Neural cell (in vitro differentiated cells): ENCODE data around the gene SPECC1. TPM values are rescaled to one million over a fixed set of nuclear protein-coding genes. Genes with fewer than 3 reads are reported as not detected.
A peak's percentile ranks its signal among the peaks of the same experiment; 100 is the strongest.

Experiments
- H2AFZ ChIP-seq: fragments of 200-600, 300-800 bp; sonication (generic), shearing (Covaris generic); 2 replicates; pipeline ENCODE4 v1.6.0; 2014; ENCODE audit warnings: low read depth, mild to moderate bottlenecking, antibody characterized with exemption, low read length, moderate library complexity
- H3F3A ChIP-seq: fragments of 200-600 bp; shearing (Covaris generic); 2 replicates; pipeline ENCODE4 v1.6.1; 2016; ENCODE audit warnings: mild to moderate bottlenecking, moderate library complexity, mixed read lengths, antibody characterized with exemption, low read length; ENCODE audit not compliant: insufficient read depth, poor library complexity, severe bottlenecking
- H3K27ac ChIP-seq: fragments of 200-600, 300-800 bp; sonication (generic), shearing (Covaris generic); 2 replicates; pipeline ENCODE4 v1.5.1; 2014; ENCODE audit warnings: mild to moderate bottlenecking, low read length, moderate library complexity
- H3K27me3 ChIP-seq: fragments of 300-800, 200-600 bp; sonication (generic), shearing (Covaris generic); 2 replicates; pipeline ENCODE4 v1.6.0; 2014; ENCODE audit warnings: mild to moderate bottlenecking, low read depth, low read length, moderate library complexity; ENCODE audit not compliant: insufficient read depth
- H3K36me3 ChIP-seq: fragments of 300-800, 200-600 bp; sonication (generic), shearing (Covaris generic); 2 replicates; pipeline ENCODE4 v1.5.1; 2014; ENCODE audit warnings: mild to moderate bottlenecking, antibody characterized with exemption, low read length, moderate library complexity; ENCODE audit not compliant: insufficient read depth
- H3K4me2 ChIP-seq: fragments of 300-800, 200-600 bp; sonication (generic), shearing (Covaris generic); 2 replicates; pipeline ENCODE4 v1.6.0; 2014; ENCODE audit warnings: mild to moderate bottlenecking, low read length
- H3K4me3 ChIP-seq: fragments of 300-800, 200-600 bp; sonication (generic), shearing (Covaris generic); 2 replicates; pipeline ENCODE4 v1.5.1; 2014; ENCODE audit warnings: mild to moderate bottlenecking, low read length, moderate library complexity
- H3K79me2 ChIP-seq: fragments of 200-600 bp; shearing (Covaris generic); replicated peaks from 2 replicates; pipeline ENCODE4 v1.6.0; 2014; ENCODE audit warnings: mild to moderate bottlenecking, low read length, moderate library complexity; ENCODE audit not compliant: insufficient read depth
- H3K9ac ChIP-seq: fragments of 300-800, 200-600 bp; sonication (generic), shearing (Covaris generic); 2 replicates; pipeline ENCODE4 v1.6.1; 2016; ENCODE audit warnings: mild to moderate bottlenecking, low read length, mixed read lengths
- H3K9me2 ChIP-seq: fragments of 200-600 bp; shearing (Covaris generic); 2 replicates; pipeline ENCODE4 v1.6.1; 2016; ENCODE audit warnings: mild to moderate bottlenecking, low read length, mixed read lengths; ENCODE audit not compliant: insufficient read depth
- H3K9me3 ChIP-seq: fragments of 200-600, 300-800 bp; sonication (generic), shearing (Covaris generic); 2 replicates; pipeline ENCODE4 v1.6.1; 2016; ENCODE audit warnings: mild to moderate bottlenecking, mixed run types, low read length, moderate library complexity, mixed read lengths
- H4K20me1 ChIP-seq: fragments of 200-600 bp; shearing (Covaris generic); 2 replicates; pipeline ENCODE4 v1.6.1; 2016; ENCODE audit warnings: mild to moderate bottlenecking, mixed run types; ENCODE audit not compliant: insufficient read depth
- EP300 ChIP-seq: fragments of 450-650 bp; conservative IDR thresholded peaks from 2 replicates; pipeline ENCODE4 v1.6.1; 2014; ENCODE audit warnings: antibody characterized with exemption, mild to moderate bottlenecking, moderate library complexity; ENCODE audit not compliant: poor library complexity, severe bottlenecking
- POLR2AphosphoS5 ChIP-seq: IDR thresholded peaks from 2 replicates; pipeline ENCODE4 v1.6.1; 2012
- RAD21 ChIP-seq: fragments of 450-650 bp; conservative IDR thresholded peaks from 2 replicates; pipeline ENCODE4 v1.6.1; 2014; ENCODE audit warnings: antibody characterized with exemption, mild to moderate bottlenecking, moderate library complexity
- SMC3 ChIP-seq: fragments of 450-650 bp; conservative IDR thresholded peaks from 2 replicates; pipeline ENCODE4 v1.6.1; 2014; ENCODE audit warnings: antibody characterized with exemption, mild to moderate bottlenecking, moderate library complexity; ENCODE audit not compliant: poor library complexity
- polyA plus RNA-seq: library from polyadenylated mRNA; depleted of rRNA; stranded (reverse); fragments of >200 nt; gene quantifications from 2 replicates; pipeline ENCODE4 v1.2.3, GENCODE V29; 2014
- TF ChIP-seq, protein P1 (sequence below): IDR thresholded peaks from 2 replicates; pipeline ENCODE4 v1.6.1; 2012; ENCODE audit warnings: borderline replicate concordance

Gene SPECC1
- polyA plus RNA-seq, 1 donor from 2014 or later = 8.6 TPM

DNA sequence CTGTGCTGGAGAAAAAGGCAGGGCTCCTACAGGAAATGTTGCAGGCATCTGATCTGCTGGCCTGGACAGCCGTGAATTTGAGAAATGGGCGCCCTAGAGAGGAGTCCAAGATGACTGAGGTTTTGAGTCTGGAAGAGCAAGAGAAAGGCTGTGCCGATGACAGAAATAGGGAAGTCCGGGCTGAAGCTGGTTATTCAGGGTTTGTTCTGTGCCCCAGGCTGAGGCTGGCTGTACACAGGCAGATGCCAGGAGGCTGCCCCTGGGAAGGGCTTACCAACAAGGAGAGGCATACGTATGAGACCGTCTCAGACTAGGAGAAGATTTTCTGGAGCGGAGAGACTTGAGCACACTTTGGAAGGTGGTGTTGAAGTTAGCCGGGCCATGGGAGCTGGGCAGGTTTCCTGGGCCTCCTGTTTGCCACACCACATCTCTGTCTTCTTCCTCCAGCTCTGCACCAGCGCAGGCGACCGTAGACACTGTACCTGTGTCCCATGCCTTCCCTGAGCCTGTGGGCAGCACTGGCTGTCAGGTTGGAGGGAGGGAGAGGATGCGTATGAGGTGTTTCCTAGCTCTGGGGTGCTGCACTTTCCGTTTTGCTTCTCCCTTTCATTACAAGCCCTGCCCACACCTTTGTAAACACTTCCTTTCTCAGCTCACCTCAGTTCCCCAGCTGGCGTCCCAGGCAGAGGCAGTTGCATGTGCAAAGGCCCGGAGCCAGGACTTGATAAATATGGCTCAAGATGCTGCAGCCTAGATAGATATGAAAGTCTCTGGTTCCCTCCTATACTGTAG, 80.8 kb downstream of the SPECC1 start:
- Histone ChIP-seq H2AFZ (no peak overlapping the region), H3K9me3 (no peaks in the 10 kb centered on the region), H3K36me3 (no peaks in the 10 kb centered on the region), H3K9me2 (no peaks in the 10 kb centered on the region), H3K9ac (no peak overlapping the region), H3F3A (no peaks in the 10 kb centered on the region), H3K4me2 (no peak overlapping the region), H3K4me3 (no peak overlapping the region), H3K27me3 (no peaks in the 10 kb centered on the region), H3K79me2 (no peaks in the 10 kb centered on the region), H4K20me1 (no peaks in the 10 kb centered on the region), H3K27ac (no peak overlapping the region)
- TF ChIP-seq RAD21 = no peak
- TF ChIP-seq, protein P1, sequence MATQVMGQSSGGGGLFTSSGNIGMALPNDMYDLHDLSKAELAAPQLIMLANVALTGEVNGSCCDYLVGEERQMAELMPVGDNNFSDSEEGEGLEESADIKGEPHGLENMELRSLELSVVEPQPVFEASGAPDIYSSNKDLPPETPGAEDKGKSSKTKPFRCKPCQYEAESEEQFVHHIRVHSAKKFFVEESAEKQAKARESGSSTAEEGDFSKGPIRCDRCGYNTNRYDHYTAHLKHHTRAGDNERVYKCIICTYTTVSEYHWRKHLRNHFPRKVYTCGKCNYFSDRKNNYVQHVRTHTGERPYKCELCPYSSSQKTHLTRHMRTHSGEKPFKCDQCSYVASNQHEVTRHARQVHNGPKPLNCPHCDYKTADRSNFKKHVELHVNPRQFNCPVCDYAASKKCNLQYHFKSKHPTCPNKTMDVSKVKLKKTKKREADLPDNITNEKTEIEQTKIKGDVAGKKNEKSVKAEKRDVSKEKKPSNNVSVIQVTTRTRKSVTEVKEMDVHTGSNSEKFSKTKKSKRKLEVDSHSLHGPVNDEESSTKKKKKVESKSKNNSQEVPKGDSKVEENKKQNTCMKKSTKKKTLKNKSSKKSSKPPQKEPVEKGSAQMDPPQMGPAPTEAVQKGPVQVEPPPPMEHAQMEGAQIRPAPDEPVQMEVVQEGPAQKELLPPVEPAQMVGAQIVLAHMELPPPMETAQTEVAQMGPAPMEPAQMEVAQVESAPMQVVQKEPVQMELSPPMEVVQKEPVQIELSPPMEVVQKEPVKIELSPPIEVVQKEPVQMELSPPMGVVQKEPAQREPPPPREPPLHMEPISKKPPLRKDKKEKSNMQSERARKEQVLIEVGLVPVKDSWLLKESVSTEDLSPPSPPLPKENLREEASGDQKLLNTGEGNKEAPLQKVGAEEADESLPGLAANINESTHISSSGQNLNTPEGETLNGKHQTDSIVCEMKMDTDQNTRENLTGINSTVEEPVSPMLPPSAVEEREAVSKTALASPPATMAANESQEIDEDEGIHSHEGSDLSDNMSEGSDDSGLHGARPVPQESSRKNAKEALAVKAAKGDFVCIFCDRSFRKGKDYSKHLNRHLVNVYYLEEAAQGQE = no peak

GRCh38 chr17:20091174-20092029, 82.2 kb downstream of the SPECC1 start:
- no peaks in the 10 kb centered on the region for H3F3A ChIP-seq
- no peaks in the 10 kb centered on the region for H3K79me2 ChIP-seq
- H3K27ac ChIP-seq = peak overlapping the region; percentile 64
- no peak overlapping the region for H3K4me3 ChIP-seq
- H2AFZ ChIP-seq = no peak overlapping the region
- H4K20me1 ChIP-seq = no peaks in the 10 kb centered on the region
- no peaks in the 10 kb centered on the region for H3K9me3 ChIP-seq
- H3K4me2 ChIP-seq = no peak overlapping the region
- H3K9ac ChIP-seq = peak overlapping the region; percentile 28
- TF ChIP-seq EP300 (peak; percentile 48), SMC3 (no peak), POLR2AphosphoS5 (peak; percentile 36)
- TF ChIP-seq, protein P1 = no peak
- H3K9me2 ChIP-seq = no peaks in the 10 kb centered on the region
- no peaks in the 10 kb centered on the region for H3K36me3 ChIP-seq
- no peaks in the 10 kb centered on the region for H3K27me3 ChIP-seq
